Glomerular endothelial cell (primary cell): ENCODE measurements around the gene ABHD17C. TPM values are rescaled to one million over a fixed set of nuclear protein-coding genes. Genes with fewer than 3 reads are reported as not detected.

ENCODE experiments used
- DNase-seq: peaks from one replicate; pipeline ENCODE4 v3.0.0-alpha.2; 2011; ENCODE audit warnings: low read depth, low spot score; ENCODE audit errors: extremely low read depth
- total RNA-seq: library from RNA; depleted of rRNA; stranded (reverse); fragments of >200 nt; gene quantifications from 2 replicates; pipeline ENCODE4 v1.2.3, GENCODE V29; 2015

The ABHD17C gene
- total RNA-seq, 1 donor from 2014 or later = 7.3 TPM

DNA sequence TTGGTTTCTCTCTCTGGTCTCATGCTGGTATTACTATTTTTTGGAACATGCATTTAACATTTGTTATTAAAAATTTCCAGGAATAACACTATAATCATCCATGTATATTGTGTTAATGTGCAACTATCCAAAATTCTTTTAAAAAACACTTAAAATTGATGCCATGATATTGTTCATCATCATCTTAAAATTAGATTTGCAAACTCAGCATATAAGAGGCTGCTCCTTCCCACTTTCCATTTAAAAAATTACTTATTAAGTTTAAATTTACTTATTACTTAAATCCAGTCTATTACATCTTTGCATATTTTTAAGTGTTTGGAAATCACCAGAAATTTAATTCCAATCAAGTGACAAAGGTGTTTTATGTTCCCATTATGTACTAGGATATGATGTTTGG is 5.8 kb upstream of the ABHD17C start:
- DNase-seq = no peak

DNA sequence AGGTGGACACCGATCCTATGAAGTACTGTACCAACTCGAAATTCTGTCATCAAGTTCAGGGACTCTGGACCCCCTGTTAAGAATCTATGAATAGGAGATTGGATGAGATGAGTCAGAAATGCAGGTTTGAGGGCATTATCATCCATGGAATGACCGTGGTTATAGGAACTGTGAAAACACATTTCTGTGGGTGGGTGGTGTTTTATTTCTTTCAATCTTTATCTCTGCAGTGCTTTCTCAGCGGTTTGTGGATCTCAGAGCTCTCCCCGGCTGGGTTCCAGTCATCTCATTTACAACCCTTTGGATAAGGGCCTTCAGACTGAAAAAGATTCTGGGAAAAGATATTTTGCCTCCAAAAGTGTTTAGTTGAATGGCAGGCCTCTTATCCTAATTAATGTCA is 5.4 kb upstream of the ABHD17C start:
- DNase-seq = no peak

DNA sequence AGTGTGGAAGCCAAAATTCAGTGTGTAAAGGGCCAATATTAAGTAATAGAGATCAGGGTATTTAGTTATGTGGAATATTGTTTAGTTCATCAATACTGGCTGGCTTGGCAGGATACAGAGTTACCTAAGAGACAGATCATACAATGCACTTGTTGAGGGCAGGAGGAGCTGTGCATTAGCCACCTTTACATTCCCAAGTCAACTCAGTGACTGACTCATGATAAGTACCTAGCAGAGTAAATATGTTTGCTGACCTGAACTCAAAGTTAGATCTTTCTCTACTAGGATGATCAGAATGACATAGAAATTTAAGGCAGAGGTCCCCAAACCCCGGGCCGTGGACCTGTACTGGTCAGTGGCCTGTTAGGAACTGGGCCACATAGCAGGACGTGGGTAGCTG is 3.5 kb upstream of the ABHD17C start:
- DNase-seq = no peak

DNA sequence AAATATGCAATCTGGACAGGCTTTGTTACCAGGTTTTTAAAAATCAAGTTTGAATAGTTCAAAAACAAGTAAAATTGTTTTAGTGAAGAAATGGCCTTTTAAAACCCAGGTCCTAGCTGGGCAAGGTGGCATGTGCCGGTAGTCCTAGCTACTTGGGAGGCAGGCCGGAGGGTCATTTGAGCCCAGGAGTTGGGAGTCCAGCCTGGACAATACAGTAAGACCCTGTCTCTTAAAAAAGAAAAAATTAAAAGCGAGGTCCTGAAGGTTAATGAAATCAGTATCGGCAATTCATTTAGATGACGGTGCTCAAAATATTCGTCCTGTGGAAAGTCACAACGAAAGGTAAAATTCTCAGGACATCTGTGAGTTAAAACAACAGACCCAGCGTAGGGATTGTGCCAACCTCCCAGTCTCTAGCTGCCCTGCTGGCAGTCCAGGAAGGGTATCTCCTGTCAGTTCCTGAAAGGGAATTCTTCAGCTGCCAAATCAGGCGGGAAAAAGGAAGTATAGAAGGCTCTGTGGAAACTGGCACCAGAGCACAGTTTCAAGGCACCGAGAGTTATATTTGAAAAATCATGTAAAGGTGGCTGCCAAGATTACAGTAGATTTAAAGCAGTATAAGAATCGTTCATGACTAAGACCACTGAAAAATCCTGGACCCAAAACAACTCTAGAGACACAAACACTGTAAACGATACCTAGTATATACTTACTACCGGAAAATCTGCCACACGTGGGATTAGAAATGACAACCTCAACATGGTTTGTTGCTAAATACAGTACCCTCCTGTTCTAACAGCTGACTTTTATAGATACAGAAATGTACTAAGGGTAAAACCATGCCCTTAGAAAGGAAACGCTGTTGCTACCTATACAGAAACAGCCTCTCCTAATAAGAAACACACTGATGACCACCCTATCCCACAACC is 1.2 kb upstream of the ABHD17C start:
- DNase-seq = no peak

DNA sequence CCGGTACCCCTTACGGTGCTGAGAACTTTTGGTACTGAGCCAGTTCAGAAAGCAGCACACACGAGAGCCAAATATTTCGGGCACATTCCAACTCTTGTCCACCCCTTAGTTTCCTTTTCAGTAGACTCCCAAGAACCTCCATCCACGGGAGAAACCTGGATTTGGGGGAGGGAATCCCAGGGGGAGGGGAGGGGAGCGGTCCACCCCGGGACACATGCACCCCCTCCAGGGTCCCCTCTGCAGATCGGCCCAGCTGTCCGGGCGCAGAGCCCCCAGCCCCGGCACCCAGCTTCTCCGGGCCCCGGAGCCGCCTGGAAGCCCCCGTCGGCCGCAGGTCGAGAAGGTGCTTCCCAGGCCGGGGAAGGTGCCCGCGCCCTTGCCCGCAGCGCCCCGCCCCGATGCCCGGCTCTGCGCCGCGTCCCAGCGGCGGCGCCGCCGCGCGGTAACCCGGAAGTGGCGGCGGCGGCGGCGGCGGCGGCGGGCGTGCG is 455 bp upstream of the ABHD17C start:
- DNase-seq = no peak

DNA sequence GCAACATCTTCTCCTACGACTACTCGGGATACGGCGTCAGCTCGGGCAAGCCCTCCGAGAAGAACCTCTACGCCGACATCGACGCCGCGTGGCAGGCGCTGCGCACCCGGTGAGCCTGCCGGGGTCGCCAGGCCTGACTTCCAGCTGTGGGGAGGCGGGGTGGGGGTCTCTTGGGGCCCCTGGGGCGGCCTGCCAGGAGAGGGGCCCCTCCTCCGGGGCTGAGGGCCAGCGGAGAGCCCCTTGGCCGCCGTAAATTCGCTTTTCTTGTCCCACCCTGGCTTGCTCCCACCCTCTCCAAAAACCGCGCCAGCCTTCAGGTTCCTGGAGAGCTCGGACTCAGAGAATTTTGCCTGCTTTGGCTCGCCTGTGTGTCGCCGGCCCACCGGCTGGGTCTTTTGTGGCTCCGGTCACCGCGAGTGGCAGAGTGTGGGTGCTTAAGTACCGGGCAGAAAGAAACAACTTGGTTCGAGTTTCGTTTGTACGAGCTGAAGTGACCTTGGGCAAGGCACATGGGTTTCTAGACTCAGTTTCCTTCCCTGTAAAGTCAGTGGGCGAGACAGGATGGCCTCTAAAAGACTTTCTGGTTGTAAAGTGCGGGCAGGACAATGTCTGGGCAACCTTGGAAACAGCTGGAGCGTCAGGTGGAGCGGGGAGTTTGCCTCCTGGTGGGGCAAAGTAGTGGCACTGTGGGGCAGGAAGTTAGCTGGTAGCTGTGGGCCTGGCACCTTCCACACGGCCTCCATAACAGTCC is 976 bp downstream of the ABHD17C start:
- DNase-seq = no peak

DNA sequence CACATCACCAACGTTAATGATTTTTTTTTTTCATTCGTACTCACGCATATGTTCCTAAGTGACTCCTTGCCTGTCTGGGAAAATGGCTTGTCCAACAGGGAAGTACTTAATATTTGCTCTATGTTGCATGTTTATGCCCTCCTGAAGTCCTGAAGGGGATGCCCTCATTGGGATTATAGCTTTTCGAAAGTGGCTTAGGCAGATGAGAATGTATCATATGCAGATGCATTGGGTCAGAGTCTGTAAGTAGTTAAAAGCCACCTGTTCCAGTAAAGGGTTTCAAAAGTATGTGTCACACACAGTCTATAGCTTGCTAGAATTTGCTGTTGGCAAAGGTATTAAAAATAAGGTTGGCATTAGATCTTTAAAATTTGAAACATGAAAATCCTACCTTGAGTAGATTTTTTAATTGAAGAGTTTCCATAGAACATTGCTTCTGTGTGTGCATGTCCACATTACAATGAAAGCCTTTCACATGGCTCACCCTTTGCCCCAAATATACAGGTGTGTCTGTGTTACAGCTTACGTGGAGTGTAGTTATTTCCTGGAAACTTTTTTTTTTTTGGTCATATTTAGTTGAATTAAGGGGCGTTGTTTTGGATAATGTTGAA is 2.1 kb downstream of the ABHD17C start:
- no peak for DNase-seq

DNA sequence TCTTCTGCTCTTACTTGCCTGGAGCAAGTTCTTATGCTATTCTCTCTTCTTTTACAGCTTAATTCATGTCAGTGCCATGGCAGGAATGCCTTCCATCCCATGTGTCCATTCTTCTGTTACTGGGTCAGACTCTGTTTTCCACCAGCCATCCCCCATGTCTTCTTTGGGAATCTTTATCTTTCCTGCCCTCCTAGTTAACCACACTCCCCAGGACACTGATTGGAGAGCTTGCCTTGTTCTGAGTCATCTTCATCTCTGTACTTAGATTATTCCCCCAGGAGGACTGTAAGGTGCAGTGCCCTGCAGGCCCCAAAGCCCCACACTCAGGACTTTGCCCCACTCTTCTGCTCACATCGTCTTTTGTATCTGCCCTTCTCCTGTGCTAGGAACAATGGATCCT is 3.6 kb downstream of the ABHD17C start:
- DNase-seq = no peak

DNA sequence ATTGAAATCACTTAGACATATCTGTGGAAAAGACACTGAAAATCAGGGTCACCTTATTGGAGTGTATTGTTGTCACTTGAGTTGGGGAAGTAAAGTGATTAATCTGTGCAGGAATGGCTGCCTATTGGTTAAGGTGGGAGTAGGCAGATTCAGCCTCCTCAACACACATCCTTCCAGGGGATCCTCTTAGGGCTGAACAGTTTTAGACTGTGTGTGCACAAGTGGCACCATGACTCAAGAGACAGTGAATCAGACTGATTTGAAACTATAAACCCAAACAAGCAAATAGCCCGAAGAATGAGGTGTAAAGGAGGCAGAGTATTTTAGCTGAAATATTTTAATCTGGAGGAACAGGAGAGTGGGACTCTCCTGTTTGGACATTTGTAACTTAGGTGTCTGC is 4.9 kb downstream of the ABHD17C start:
- DNase-seq = no peak

DNA sequence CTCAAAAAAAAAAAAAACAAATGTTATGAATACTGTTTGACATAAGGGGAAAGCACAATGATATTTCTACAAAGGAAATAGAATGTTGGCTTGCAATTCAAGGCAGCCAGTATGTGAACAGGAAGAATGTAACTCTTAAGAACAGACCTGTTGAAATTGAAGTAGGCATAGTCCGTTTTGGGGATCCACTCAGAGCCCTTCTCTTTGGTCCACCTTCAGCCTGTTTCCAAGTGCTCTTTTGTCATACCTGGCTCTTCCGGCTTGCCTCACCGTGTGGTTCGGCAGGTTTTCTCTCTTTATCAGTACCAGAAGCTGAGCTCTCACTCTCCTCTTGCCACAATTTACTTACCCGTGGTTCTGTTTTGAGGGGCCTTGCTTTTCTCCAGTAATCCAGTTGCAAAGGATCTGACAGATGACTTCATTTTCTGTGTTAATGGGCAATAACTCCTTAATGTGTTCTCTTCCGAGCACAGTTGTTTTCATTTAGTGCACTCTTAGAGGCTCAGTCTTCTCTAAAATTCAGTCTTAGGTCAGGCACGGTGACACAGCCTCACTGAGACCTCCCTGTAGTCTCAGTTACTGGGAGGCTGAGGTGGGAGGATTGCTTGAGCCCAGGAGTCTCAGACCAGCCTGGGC is 6.7 kb downstream of the ABHD17C start:
- no peak for DNase-seq

DNA sequence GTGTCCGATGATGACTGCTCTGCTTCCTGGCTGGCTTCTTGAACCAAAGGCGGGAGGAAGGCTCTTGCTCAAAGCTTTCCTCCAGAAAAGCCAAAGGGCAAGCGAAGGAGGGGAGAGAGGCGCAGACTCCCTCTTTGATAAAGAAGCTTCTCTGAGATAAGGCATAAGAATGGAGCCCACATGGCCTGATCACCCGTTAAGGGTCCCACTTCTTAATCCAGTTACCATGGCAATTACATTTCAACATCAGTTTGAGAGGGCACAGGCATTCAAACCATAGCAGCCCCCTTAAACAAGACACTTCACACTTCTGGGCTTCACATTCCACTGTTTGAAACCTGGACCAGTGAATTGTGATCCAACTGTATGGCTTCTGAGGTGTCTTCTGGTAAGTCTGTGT is 8.0 kb downstream of the ABHD17C start:
- no peak for DNase-seq

DNA sequence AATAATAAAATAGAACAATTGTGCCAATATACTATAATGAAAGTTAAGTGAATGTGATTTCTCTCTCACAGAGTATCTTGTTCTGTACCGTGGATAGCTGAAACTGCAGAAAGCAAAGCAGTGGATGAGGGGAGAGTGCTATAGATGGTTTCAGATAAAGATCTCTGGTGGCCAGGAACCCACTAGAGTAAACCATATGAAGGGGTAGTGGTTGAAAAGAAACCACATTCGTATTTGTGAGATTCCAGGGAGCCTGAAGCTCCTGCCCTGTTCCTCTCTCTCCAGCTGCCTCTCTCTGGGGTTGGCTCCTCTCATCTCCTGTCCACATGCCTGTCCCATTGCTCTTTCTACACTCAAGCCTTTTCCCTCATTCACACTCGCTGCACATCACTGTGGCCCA is 8.9 kb downstream of the ABHD17C start:
- no peak for DNase-seq

DNA sequence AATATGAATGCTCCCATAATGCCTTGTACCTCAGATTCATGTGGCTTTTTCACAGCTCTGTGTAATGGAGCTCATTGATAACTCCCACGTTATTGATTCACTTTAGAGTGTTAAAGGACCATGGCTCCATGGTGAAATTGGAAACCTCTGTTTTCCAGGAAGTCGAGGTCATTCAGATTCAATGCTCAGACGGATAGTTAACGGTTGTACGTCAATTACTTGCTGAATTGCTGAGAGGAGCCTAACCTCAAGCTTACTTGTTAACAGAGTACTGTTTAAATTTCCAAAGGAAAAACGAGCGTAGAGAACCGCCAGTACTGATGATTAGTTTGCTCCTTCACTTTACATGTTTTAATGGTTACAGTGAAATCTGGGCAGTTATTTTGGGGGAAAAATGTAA is 11.1 kb downstream of the ABHD17C start:
- no peak for DNase-seq

DNA sequence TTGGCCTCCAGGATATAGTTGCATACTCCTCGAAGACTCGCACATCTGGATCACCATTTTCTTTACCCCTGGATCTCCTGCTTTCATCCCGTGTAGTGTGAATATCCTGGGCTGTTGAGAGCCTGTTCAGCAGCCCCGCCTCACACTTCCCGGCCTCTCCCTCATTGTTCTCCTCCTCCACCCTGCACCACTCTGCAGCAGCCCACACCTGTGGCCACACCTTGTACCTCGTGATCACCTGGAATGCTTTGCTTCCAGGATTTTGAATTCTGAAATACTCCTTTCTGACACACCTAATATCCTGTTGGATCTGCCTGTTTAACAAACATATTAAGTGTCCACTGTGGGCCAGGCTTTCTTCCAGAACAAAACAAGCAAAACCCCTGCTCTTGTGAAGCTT is 14.4 kb downstream of the ABHD17C start:
- no peak for DNase-seq

DNA sequence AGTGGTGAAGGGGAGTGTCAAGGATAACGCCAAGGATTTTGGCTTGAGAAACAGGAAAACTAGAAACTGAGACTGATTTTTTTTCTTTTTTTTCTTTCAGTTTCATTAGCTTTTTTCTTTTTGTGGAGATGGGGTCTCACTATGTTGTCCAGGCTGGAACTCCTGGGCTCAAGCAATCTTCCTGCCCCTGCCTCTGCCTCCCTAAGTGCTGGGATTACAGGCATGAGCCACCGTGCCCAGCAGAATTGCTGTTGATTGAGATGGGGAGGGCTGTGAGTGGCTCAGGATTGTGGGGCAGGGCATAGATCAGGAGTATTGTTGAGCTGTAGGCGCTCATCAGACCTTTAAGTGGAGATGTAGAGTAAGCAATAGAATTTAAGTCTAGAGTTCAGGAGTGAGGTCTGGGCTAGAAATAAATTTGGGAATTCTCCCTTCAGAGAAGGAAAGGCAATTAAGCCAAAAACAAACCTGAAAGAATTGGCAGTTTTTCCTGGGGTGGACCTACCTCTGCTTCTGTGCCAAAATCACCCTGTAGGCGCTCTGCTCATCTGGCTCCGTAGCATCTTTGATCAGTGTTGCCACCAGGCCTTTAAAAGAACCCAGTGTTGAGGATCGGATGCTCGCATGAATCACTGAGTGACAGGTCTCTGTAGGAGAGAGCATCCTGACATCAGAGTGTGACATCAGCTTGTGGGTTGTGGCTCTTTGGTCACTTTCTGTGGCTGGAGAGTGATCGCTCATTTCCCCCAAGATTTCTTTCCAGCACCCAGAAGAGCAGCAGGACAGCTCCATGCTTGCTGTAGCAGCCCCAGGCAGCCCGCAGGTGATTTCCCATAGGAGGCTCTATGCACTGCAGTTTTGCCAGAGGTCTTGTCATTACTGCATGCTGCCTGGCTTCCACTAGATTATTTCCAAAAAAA is 15.8 kb downstream of the ABHD17C start:
- DNase-seq = no peak

DNA sequence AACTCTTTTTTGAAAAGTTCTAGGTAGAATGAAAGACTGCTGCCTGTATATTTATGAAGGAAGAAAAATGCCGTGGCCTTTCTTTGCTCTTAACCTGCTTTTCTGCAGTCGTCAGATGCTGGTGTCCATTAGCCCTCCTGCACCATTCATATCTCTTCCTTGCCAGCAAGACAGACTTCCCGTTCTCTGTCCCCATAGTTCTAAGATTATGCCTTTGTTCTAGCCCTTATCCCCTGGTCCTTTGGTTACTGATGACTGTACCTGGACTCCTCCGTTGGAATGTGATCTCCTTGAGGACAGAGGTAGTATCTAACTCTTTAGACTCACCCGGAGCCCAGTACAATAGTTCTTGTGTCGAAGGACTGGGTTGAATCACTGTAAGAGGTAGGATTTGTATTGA is 16.8 kb downstream of the ABHD17C start:
- no peak for DNase-seq

DNA sequence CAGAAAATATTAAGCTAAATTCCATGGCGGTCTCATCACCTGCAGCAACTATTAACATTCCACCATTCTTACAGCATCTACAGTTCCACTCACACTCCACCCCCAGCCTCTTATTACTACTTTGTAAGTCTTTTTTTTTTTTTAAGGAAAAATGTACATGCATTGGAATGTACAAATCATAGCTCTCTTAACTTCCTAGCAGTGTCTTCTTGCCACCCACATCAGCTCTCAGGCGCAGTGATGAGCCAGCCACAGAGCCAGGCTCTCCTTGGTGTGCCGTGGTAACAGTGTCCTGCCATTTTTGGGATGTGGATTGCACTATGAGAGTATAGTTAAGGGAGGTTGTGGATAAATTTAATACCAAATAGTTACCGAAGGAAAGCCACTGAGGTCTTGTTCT is 17.8 kb downstream of the ABHD17C start:
- no peak for DNase-seq

DNA sequence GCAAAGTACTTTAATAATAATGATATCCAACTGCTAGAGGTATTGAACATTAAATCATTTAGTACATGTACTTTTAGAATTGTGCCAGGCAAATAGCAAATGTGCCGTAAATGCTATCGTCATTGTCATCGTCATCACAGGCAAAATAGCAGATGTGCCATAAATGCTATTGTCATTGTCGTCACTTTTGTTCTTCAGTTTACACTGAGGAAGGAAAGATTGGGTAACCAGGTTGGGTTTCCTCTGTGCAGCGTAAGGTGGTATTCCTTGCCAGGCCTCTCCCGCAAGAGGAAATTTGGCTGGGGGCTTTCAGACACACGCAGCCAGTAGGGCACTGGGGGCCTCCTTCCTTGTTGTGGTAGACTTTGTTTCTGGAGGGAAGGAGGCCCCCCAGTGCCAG is 26.4 kb downstream of the ABHD17C start:
- no peak for DNase-seq

DNA sequence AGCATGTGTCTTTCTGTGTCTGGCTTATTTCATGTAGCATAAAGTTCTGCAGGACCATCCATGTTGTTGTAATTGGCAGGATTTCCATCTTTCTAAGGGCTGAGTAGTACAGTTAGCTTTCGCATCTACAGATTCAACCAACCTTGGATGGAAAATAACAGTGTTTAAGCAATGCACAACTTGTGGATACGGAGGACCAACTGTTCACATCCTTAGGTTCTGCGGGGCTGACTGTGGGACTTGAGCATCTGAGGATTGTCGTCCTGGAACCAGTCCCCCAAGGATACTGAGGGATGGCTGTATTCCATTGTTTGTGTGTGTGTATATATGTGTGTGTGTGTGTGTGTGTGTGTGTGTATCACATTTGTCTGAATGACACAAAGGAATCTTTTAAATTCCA is 27.7 kb downstream of the ABHD17C start:
- no peak for DNase-seq

DNA sequence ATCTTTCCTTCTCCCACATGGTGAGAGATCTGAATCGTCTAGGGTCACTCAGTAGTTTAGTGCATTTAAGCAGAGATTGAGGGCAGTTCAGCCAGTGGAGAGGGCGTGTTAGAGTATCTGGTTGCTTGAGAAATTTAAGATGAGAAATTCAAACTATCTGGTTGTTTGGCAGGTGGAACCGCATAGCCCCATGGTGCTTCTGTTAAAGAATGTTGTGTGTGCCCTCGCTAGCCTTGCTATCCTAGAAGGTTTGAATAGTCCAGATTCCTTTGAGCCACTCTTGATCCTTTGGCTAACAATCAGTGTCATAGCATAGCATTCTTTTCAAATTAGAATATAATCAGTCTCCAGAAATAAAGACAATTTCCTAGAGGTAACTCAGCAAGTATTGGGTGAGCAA is 32.1 kb downstream of the ABHD17C start:
- DNase-seq = no peak
